GM21423 (cell line): Measurements from ENCODE around the gene KRTAP19-7.

Experiments
- ATAC-seq: cut with Tn5 transposase; IDR thresholded peaks from one replicate; pipeline ENCODE4 v1.9.1; 2021; ENCODE audit warnings: mild to moderate bottlenecking, moderate library complexity; ENCODE audit not compliant: unreplicated experiment

KRTAP19-7 gene

GRCh38 chr21:30561264-30561895, at the start of gene KRTAP19-7:
Gene KRTAP19-7 (minus strand): TSS chr21:30561314. CDS start chr21:30561289, 25 bp downstream.
- ATAC-seq: no peak

- ATAC-seq: no peak
These were observed 44.9 kb upstream of the KRTAP19-7 start for GRCh38 chr21:30605968-30606367.

GRCh38 chr21:30600787-30601186, 39.7 kb upstream of the KRTAP19-7 start, which contains the start of gene KRTAP22-1:
Gene KRTAP22-1 (plus strand): TSS chr21:30601087.
- no peak for ATAC-seq

GRCh38 chr21:30598802-30599201, 37.7 kb upstream of the KRTAP19-7 start, which contains the start of gene KRTAP6-2:
Gene KRTAP6-2 (minus strand): TSS chr21:30598902. CDS start chr21:30598874, 28 bp downstream.
- no peak for ATAC-seq

- no peak for ATAC-seq
These were observed 31.0 kb upstream of the KRTAP19-7 start, which contains the start of gene KRTAP6-3 for GRCh38 chr21:30592140-30592539. Gene KRTAP6-3 (plus strand): TSS chr21:30592440. CDS start chr21:30592446, 6 bp downstream.

GRCh38 chr21:30590297-30590696, 29.2 kb upstream of the KRTAP19-7 start, which contains the start of gene KRTAP22-2:
Gene KRTAP22-2 (minus strand): TSS chr21:30590397.
- ATAC-seq: no peak

- no peak for ATAC-seq
These were observed 21.8 kb upstream of the KRTAP19-7 start for GRCh38 chr21:30582870-30583269.

- ATAC-seq: no peak
These were observed 19.0 kb upstream of the KRTAP19-7 start for GRCh38 chr21:30580132-30580531.

- ATAC-seq: no peak
These were observed 18.2 kb upstream of the KRTAP19-7 start for GRCh38 chr21:30579346-30579745.

- no peak for ATAC-seq
These were observed 16.7 kb upstream of the KRTAP19-7 start for GRCh38 chr21:30577766-30578165.

- no peak for ATAC-seq
These were observed 6.5 kb upstream of the KRTAP19-7 start for GRCh38 chr21:30567617-30568016.

- ATAC-seq: no peak
These were observed 2.5 kb upstream of the KRTAP19-7 start for GRCh38 chr21:30563630-30564029.

GRCh38 chr21:30563072-30563471, 2.0 kb upstream of the KRTAP19-7 start:
- no peak for ATAC-seq

- no peak for ATAC-seq
These were observed 843 bp upstream of the KRTAP19-7 start for GRCh38 chr21:30561957-30562356.

GRCh38 chr21:30555095-30555494, 6.0 kb downstream of the KRTAP19-7 start:
- no peak for ATAC-seq

- no peak for ATAC-seq
These were observed 8.3 kb downstream of the KRTAP19-7 start for GRCh38 chr21:30552782-30553181.

GRCh38 chr21:30541764-30542163, 19.4 kb downstream of the KRTAP19-7 start, which contains the start of gene KRTAP19-6:
Gene KRTAP19-6 (minus strand): TSS chr21:30541864. CDS start chr21:30541833, 31 bp downstream.
- ATAC-seq: no peak

- no peak for ATAC-seq
These were observed 42.2 kb downstream of the KRTAP19-7 start for GRCh38 chr21:30518876-30519275.

- no peak for ATAC-seq
These were observed 45.4 kb downstream of the KRTAP19-7 start for GRCh38 chr21:30515681-30516080.
